Uterus (tissue), 2 donors: Measurements from ENCODE around the gene SNCG.

Experiments used
- POLR2A ChIP-seq, 2 donors: fragments of 450-650 bp; IDR thresholded peaks; one replicate each; pipeline ENCODE4 v1.6.1; 2016; ENCODE audit warnings: antibody characterized with exemption in 2 of 2, mild to moderate bottlenecking in 1 of 2, moderate library complexity in 1 of 2
- TF ChIP-seq, protein P1 (sequence below), 4 experiments: fragments of 200-600 bp in 2 of 4; fragments of 450-650 bp in 2 of 4; sonication (generic) in 2 of 4; IDR thresholded peaks; one replicate each; pipeline ENCODE4 v1.5.1; 2016 to 2019; ENCODE audit warnings: antibody characterized with exemption in 4 of 4, mild to moderate bottlenecking in 2 of 4, moderate library complexity in 1 of 4

DNA sequence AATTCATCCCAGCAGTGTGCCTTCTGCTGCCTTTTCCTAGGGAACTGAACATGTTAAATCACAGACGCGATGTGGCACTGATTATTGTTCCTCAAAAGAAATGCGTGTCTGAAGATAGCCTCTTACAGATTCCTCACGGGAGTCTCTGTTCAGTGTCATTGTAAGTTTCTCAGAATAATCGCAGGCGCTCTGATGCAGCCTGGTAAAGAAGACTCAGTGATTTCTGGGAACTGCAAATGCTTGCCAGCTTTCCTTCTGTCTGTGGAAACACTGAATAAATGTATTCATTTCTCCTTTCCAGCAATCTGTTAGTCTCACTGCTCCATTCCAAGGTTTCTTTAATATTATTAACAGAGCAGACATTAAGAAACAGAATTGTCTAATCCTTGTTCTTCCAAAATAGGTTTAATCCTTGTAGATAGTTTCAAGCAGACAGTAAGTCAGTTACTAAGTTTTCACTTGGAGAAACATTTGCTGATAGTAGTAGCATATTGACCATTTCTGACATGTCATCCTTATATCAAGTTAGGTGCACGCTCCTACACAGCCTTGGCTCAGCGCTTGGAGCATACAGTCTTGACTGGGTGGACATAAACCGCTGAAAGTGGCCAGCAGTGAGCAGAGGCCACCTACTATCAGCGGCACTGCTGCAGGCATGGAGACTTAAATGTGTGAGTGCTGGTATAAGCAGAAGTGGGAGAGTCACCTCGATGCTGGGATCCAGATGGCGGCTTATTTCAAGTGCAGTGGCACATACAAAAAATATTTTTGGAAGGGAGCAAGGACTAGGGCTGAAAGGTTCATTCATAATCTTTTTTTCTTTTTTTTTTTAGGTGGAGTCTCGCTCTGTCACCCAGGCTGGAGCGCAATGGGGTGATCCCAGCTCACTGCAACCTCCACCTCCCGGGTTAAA lies 28.7 kb upstream of the SNCG start:
- TF ChIP-seq, protein P1, sequence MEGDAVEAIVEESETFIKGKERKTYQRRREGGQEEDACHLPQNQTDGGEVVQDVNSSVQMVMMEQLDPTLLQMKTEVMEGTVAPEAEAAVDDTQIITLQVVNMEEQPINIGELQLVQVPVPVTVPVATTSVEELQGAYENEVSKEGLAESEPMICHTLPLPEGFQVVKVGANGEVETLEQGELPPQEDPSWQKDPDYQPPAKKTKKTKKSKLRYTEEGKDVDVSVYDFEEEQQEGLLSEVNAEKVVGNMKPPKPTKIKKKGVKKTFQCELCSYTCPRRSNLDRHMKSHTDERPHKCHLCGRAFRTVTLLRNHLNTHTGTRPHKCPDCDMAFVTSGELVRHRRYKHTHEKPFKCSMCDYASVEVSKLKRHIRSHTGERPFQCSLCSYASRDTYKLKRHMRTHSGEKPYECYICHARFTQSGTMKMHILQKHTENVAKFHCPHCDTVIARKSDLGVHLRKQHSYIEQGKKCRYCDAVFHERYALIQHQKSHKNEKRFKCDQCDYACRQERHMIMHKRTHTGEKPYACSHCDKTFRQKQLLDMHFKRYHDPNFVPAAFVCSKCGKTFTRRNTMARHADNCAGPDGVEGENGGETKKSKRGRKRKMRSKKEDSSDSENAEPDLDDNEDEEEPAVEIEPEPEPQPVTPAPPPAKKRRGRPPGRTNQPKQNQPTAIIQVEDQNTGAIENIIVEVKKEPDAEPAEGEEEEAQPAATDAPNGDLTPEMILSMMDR (IDR thresholded peaks at IDR 0.05), result no peak
- no peak for TF ChIP-seq POLR2A (IDR thresholded peaks at IDR 0.05)
